ENCODE data around the gene FRMD5. TPM values are rescaled to one million over a fixed set of nuclear protein-coding genes. Genes with fewer than 3 reads are reported as not detected.

The FRMD5 gene
- total RNA-seq, 1 experiment from 2014 or later: 3.9 TPM

- TF ChIP-seq CTCF (conservative IDR thresholded peaks at IDR 0.05): no peak
- H3K4me2 ChIP-seq (ENCODE audit: insufficient read depth, insufficient read length, low read length): no peak overlapping the region
- H2AK5ac ChIP-seq (ENCODE audit: insufficient read length, low read length): no peak overlapping the region
- H3K27ac ChIP-seq (ENCODE audit: insufficient read length, low read depth, low read length): no peak overlapping the region
- H2BK120ac ChIP-seq (ENCODE audit: low read depth, low read length, poor library complexity, severe bottlenecking): no peak overlapping the region
- H3K27ac Mint-ChIP-seq: no peak overlapping the region
- no peak for DNase-seq
- H2BK20ac ChIP-seq (ENCODE audit: low read depth, low read length, poor library complexity, severe bottlenecking): no peak overlapping the region
- H3K56ac ChIP-seq (ENCODE audit: insufficient read length, low read depth, low read length): no peak overlapping the region
- no CpG with 5 or more reads among the region's 1 CpG for WGBS (ENCODE audit: extremely low coverage, insufficient read length, low lambda C conversion rate)
- H2BK5ac ChIP-seq (ENCODE audit: insufficient read length, low read length): no peak overlapping the region
- no peaks in the 10 kb centered on the region for H4K20me1 ChIP-seq (ENCODE audit: control insufficient read depth, insufficient read depth, insufficient read length)
- H4K5ac ChIP-seq (ENCODE audit: insufficient read length, low read depth, low read length): no peak overlapping the region
- H3K4me1 ChIP-seq (ENCODE audit: insufficient read depth, low read length): no peaks in the 10 kb centered on the region
- no peaks in the 10 kb centered on the region for H3K36me3 Mint-ChIP-seq (ENCODE audit: insufficient read depth in 1 of 3, low read depth in 3 of 3)
- no peak overlapping the region for H2BK15ac ChIP-seq (ENCODE audit: low read depth, low read length)
- H3K9me3 Mint-ChIP-seq: no peaks in the 10 kb centered on the region
- H4K8ac ChIP-seq (replicated peaks; ENCODE audit: insufficient read length, low read depth, low read length): no peak overlapping the region
- H3K79me1 ChIP-seq (ENCODE audit: insufficient read depth, low read depth, low read length, poor library complexity, severe bottlenecking): no peaks in the 10 kb centered on the region
- H3K9me3 ChIP-seq (ENCODE audit: control insufficient read depth, low read depth, low read length): no peaks in the 10 kb centered on the region
- H3K27me3 Mint-ChIP-seq (ENCODE audit: low read depth): no peaks in the 10 kb centered on the region
- H2BK12ac ChIP-seq (ENCODE audit: insufficient read length, low read depth, low read length): no peak overlapping the region
- H3K18ac ChIP-seq (ENCODE audit: insufficient read length, low read depth, low read length): no peak overlapping the region
- no peaks in the 10 kb centered on the region for H3K79me2 ChIP-seq (ENCODE audit: insufficient read depth, low read length)
- no peak overlapping the region for H3K4ac ChIP-seq (ENCODE audit: low read depth, low read length)
- H3K27me3 ChIP-seq (ENCODE audit: insufficient read depth, low read length): no peaks in the 10 kb centered on the region
- H4K91ac ChIP-seq (ENCODE audit: insufficient read length, low read depth, low read length): no peak overlapping the region
- H3K4me1 Mint-ChIP-seq: no peaks in the 10 kb centered on the region
- no peak overlapping the region for H3K14ac ChIP-seq (ENCODE audit: insufficient read depth, low read length)
- H3K23ac ChIP-seq (ENCODE audit: insufficient read length, low read depth, low read length): no peak overlapping the region
- H3K23me2 ChIP-seq (ENCODE audit: insufficient read length, low read depth, low read length, poor library complexity, severe bottlenecking): no peaks in the 10 kb centered on the region
- no peak overlapping the region for H2AFZ ChIP-seq (ENCODE audit: low read length)
- no peak overlapping the region for H3K9ac ChIP-seq (ENCODE audit: extremely low read depth, insufficient read length, low read length)
- H3K4me3 Mint-ChIP-seq: no peak overlapping the region
- no peak overlapping the region for H3T11ph ChIP-seq (ENCODE audit: low read length)
These were observed 45.8 kb downstream of the FRMD5 start for GRCh38 chr15:44149224-44149623.
